GM13977 (cell line): ENCODE measurements around the gene NHP2.

Experiments
- DNase-seq: peaks from one replicate; pipeline ENCODE4 v3.0.0; 2012; ENCODE audit warnings: low spot score
- in situ Hi-C: fragments of 300-500 bp; cut with MboI; formaldehyde crosslinking; loops from one replicate; pipeline ENCODE4 v1.12.0; 2022; ENCODE audit warnings: low sequenced_read_pairs, low pct_unique_long_range_greater_than_20kb, mixed read lengths, inconsistent platforms; ENCODE audit not compliant: unreplicated experiment
- TF ChIP-seq, protein P1 (sequence below): IDR thresholded peaks from 2 replicates; pipeline ENCODE4 v1.5.1; 2012; ENCODE audit warnings: mild to moderate bottlenecking, control low read depth; ENCODE audit not compliant: insufficient read depth; ENCODE audit errors: extremely low read depth, missing control alignments

NHP2 gene

GRCh38 chr5:178125253-178125906, 28.3 kb downstream of the NHP2 start:
- DNase-seq: no peak
- TF ChIP-seq, protein P1, sequence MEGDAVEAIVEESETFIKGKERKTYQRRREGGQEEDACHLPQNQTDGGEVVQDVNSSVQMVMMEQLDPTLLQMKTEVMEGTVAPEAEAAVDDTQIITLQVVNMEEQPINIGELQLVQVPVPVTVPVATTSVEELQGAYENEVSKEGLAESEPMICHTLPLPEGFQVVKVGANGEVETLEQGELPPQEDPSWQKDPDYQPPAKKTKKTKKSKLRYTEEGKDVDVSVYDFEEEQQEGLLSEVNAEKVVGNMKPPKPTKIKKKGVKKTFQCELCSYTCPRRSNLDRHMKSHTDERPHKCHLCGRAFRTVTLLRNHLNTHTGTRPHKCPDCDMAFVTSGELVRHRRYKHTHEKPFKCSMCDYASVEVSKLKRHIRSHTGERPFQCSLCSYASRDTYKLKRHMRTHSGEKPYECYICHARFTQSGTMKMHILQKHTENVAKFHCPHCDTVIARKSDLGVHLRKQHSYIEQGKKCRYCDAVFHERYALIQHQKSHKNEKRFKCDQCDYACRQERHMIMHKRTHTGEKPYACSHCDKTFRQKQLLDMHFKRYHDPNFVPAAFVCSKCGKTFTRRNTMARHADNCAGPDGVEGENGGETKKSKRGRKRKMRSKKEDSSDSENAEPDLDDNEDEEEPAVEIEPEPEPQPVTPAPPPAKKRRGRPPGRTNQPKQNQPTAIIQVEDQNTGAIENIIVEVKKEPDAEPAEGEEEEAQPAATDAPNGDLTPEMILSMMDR: no peak
- in situ Hi-C loops: no loop called here

GRCh38 chr5:178123966-178124925, 29.4 kb downstream of the NHP2 start:
- DNase-seq: no peak
- in situ Hi-C loops: no loop called here
- TF ChIP-seq, protein P1: no peak

DNA sequence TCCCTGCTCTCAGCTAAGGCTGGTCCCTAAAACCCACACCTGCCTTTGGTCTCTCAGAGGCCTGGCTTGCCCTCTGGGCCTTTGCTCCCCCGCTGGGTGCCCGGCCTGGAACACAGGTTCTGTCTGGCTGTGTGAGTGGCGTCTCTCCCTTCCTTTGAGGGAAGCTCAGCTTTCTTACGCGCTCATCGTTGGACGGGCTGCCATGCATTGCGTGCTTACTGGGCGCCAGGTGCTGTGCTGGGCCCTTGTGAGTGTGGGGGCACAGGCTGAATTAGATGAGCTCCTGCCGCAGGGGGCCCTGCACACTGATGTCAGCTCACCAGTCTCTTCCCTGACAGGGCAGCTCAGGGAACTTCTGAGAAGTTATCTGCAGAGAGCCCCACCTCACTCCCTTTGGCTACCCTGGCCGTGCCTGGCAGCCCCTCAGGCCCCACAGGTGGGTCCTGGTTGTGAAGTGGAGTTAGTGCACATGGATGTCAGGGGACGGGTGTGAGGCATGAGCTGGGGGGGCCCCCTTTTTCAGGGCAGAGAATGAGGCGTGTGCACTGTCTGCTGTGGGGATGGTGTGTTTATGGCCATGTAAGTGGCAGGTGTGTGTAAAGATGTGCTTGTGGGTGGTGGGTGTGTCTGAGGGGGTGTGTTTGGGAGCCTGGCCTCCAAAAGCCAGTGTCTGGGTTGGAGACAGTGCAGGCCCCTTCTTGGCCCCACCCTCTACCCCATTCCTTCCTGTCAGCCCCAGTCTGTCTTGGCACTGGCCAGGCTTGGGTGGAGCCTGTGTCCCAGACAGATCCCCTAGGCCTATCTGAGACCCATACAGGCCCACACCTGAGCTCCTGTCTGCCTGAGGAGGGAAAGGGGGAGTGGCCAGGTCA, 30.4 kb downstream of the NHP2 start:
- TF ChIP-seq, protein P1: no peak
- in situ Hi-C loops: no loop called here
- no peak for DNase-seq

- in situ Hi-C loops: no loop called here
- TF ChIP-seq, protein P1: no peak
- DNase-seq: no peak
Observed at GRCh38 chr5:178122346-178122745, 31.3 kb downstream of the NHP2 start.

DNA sequence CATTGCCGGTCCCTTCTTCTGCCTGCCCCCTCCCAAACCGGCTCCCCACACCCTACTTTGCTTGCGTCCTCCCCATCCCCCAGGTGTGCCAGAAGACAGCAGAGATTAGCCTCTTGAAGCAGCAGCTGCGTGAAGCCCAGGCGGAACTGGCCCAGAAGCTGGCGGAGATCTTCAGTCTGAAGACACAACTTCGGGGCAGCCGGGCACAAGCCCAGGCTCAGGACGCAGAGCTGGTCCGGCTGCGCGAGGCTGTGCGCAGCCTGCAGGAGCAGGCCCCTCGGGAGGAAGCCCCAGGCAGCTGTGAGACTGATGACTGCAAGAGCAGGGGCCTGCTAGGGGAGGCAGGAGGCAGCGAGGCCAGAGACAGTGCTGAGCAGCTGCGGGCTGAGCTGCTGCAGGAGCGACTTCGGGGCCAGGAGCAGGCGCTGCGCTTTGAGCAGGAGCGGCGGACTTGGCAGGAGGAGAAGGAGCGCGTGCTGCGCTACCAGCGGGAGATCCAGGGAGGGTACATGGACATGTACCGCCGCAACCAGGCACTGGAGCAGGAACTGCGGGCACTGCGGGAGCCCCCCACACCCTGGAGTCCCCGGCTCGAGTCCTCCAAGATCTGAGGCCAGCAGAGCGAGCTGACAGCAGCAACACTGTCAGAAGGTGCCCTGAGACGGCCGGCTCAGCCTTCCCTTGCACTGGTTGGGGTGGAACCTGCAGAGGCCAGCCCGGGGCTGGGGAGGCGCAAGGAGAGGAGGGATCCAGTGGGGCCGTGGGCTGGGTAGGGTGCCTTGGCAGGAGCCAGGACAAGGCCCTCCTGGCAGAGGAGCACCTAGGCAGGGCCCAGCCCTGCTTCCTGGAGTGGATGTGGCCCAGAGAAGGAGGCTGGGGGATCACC, 32.1 kb downstream of the NHP2 start:
- TF ChIP-seq, protein P1: no peak
- in situ Hi-C loops: no loop called here
- no peak for DNase-seq
